Esophagus muscularis mucosa (tissue), 3 donors: ENCODE data around the gene MPRIP.

ENCODE experiments used
- POLR2A ChIP-seq: fragments of 450-650 bp; IDR thresholded peaks from one replicate; pipeline ENCODE4 v1.6.1; 2017; ENCODE audit warnings: antibody characterized with exemption, moderate library complexity, mild to moderate bottlenecking, low read depth
- POLR2AphosphoS5 ChIP-seq, 2 donors: sonication (generic); formaldehyde crosslinking; IDR thresholded peaks; one replicate each; pipeline ENCODE4 v1.6.1; 2017; ENCODE audit warnings: antibody characterized with exemption in 2 of 2
- TF ChIP-seq, protein P1 (sequence below), 3 experiments: fragments of 200-600 bp in 2 of 3; fragments of 450-650 bp in 1 of 3; sonication (generic) in 2 of 3; IDR thresholded peaks; one replicate each; pipeline ENCODE4 v1.5.1; 2017 to 2019; ENCODE audit warnings: antibody characterized with exemption in 3 of 3, mild to moderate bottlenecking in 2 of 3, moderate library complexity in 1 of 3

DNA sequence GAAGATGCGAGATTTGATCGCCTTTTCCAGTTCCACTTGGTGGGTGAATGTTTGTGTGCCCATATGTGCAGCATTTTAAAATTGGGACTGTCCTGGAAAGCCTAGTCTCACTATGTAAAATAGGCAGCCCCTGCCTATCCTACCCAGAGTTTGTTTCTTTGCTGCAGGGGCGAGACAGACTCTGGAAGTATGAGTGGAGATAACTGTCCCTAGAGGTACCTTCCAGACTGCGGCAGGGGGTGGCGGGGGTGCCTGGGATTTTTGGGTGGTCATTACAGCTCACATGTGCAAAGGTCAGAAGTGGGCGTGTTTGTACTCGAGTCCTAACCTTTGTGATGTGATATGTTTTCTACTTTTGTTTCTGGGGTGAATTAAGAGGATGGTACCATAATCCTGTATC is 36.6 kb downstream of the MPRIP start:
- TF ChIP-seq POLR2A (no peak), POLR2AphosphoS5 (IDR thresholded peaks at IDR 0.05) (no peak)
- TF ChIP-seq, protein P1, sequence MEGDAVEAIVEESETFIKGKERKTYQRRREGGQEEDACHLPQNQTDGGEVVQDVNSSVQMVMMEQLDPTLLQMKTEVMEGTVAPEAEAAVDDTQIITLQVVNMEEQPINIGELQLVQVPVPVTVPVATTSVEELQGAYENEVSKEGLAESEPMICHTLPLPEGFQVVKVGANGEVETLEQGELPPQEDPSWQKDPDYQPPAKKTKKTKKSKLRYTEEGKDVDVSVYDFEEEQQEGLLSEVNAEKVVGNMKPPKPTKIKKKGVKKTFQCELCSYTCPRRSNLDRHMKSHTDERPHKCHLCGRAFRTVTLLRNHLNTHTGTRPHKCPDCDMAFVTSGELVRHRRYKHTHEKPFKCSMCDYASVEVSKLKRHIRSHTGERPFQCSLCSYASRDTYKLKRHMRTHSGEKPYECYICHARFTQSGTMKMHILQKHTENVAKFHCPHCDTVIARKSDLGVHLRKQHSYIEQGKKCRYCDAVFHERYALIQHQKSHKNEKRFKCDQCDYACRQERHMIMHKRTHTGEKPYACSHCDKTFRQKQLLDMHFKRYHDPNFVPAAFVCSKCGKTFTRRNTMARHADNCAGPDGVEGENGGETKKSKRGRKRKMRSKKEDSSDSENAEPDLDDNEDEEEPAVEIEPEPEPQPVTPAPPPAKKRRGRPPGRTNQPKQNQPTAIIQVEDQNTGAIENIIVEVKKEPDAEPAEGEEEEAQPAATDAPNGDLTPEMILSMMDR (IDR thresholded peaks at IDR 0.05), result no peak
